GM19438 (cell line): Measurements from ENCODE around the gene ZNF761.

Experiments used
- ATAC-seq: cut with Tn5 transposase; IDR thresholded peaks from one replicate; pipeline ENCODE4 v1.9.1; 2021; ENCODE audit warnings: low read depth; ENCODE audit not compliant: unreplicated experiment

Gene ZNF761

GRCh38 chr19:53504885-53505284, 73.1 kb downstream of the ZNF761 start:
- ATAC-seq = no peak

GRCh38 chr19:53506728-53507127, 74.9 kb downstream of the ZNF761 start:
- ATAC-seq = no peak
